T-helper 1 cell treated with Interleukin-12 subunit alpha and Interleukin-12 subunit beta and Interleukin-4 antibody, amounts not matched to agents 30 ng/mL and 1 ng/mL, for 36 hours (primary cell): Measurements from ENCODE around the gene SCYGR7. TPM values are rescaled to one million over a fixed set of nuclear protein-coding genes. Genes with fewer than 3 reads are reported as not detected.
"Not testable (repeated sequence)": the region's sequence is repeated elsewhere in the genome, so short reads cannot be mapped to it uniquely, and the experiment has no call there.

ENCODE experiments used
- intact Hi-C: fragments of 100-400 bp; cut with micrococcal nuclease; formaldehyde crosslinking; loops from one replicate; pipeline ENCODE4 v1.15.1; 2024
- total RNA-seq: library from RNA; stranded (reverse); gene quantifications from 2 replicates; pipeline ENCODE4 v1.2.3, GENCODE V29; 2022

SCYGR7 gene, protein sequence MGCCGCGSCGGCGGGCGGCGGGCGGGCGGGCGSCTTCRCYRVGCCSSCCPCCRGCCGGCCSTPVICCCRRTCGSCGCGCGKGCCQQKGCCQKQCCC
- total RNA-seq, result not detected in 2 replicates

DNA sequence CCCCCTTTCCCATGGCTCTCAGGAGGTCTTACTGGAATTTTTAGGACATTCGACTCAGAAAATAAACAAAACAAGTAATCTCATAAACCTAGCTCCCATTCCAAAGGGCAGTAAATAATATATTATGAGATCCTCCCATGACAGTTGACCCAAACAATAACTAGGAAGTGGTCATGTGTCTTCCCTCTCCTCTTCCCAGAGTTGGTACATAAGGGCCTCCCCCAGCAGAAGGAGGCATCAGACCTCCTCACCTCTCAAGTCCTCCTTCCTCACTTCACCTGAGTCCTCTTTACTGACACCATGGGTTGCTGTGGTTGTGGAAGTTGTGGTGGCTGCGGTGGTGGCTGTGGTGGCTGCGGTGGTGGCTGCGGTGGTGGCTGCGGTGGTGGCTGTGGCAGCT is at the start of gene SCYGR7:
TSS of gene SCYGR7 (plus strand) at position 301 of the 400 bp plus-strand sequence. CDS start at position 301, 0 bp downstream.
- intact Hi-C loops, result no loop called here

DNA sequence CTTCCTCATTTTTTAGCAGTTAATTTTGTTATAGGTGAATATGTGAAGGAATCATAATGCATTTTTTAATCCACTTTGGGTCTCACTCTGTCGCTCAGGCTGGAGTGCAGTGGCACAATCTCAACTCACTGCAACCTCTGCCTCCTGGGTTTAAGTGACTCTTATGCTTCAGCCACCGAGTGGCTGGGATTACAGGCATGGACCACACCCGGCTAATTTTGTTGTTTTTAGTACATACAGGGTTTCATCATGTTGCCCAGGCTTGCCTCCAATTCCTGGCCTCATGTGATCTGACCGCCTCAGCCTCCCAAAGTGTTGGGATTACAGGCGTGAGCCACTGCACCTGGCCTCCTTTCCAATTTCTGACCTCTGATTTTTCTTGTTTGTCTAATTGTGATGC is 43.9 kb upstream of the SCYGR7 start:
- intact Hi-C loops, result no loop called here

DNA sequence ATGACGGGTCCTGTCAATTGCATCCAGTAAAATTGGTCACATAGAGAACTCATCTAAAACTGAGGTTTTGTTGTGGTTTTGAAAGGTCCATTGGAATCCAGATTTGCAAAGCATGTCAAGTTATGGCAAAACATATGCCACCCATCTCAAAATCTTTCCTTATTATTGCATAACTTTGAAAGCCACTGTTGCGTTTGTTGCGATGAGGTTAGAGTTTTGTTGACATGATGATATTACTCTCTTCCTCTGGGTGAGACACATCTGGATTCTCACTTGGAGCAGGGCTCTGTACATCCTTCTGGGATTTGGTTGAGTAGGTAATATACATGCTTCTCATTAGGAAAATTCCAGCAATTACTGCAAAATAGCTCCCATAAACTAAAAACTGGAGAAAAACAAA is 40.9 kb upstream of the SCYGR7 start:
- intact Hi-C loops, result no loop called here

DNA sequence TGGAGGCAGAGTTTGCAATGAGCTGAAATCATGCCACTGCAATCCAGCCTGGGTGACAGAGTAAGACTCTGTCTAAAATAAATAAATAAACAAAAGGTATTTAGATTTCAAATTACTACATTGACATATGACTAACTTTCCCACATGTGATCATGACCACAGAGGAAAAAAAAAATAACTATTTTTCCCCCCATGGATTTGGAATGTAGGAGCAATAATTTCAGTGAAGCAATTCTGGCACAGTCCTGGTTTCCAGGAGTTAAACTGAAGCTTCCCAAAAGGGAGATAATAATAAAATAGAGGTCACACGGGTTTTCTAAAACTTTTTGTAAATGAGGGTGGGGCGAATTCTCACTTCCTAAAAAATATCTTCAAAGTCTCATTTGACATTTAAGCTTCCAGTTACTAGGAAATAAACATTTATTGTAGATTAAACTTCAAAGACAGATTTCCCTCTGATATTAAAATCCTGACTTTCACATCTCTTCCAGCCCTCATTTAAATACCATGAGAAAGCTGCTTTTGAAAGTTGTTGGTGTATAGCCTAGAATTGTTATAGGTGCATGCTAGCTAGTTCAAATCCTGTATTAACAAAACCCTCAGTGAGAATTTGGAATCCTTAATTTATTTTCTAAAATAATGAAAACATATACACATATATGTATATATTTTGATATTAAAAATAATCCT is 31.0 kb upstream of the SCYGR7 start:
- intact Hi-C loops, result no loop called here

DNA sequence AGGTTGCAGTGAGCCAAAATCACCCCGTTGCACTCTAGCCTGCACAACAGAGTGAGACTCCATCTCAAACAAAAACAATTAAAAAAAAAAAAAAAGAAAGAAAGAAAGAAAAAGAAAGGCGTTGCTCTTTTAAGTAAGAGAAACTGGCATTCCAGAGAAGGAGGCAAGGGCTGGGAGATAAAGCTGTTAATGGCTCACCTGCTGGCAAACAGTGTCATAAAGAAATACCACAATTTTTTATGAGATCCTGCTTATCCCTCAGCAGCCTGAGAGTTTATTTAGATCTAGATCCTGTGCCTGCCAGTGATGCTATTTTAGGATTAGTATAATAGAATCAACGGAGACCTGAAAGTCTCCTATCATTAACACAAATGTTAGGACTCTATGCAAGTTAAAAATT is 26.6 kb upstream of the SCYGR7 start:
- intact Hi-C loops, result no loop called here

DNA sequence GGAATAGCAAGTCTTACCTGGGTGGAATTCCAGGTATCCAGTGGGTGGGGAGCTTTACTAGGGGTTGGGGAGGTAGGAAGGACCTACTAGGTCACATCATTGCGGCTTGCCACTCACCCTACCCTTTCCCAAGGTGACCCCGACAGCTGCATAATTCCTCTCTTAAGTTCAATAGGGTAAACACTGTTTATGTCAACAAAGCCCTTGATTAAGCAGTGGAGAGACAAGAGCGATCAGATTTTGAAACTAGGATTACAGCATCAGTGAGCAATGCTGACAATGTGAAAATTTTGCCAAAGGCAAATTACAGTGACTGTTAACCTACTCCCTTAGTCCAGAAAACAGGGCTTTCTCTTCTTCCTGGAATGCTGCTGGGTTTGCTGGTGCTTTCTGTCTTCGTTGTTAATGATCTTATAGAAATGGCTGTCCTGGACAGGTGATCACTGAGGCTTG is 24.8 kb upstream of the SCYGR7 start:
- intact Hi-C loops, result no loop called here

DNA sequence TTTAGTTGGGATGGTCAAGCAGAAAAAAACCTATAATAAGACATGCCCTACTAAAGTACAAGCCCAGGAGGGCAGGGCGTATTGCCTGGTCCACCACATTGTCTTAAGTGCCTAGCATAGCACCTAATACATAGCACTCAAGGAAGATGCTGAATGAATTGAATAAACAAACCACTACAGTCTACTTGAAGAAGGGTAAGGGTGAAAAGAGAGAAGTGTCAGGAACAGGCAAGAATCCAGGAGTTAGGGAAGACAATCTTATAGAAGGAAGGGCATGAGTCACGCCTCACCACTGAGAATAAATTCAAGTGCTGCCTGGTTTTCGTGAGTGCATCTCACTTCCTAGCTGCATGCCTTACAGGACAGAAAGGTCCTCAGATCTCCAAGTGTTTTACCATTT is 24.2 kb upstream of the SCYGR7 start:
- intact Hi-C loops, result no loop called here

DNA sequence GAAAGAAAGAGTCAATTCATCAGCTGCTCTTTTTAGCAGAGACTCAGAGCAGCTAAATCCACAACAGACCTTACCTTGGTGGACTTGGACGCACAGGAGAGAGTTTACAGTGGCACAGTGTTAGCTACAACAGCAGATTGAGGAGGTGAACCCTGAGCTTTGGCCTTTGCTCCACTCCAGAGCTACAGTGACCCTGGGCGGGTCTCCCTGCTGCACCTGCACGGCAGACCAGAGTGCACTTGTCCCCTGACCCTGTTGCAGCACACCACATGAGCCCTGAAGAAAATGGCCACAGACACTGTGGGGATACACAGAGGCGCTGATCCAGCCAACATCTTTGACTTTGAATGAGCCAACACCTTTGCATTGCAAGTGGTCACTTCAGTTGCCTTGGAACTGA is 21.3 kb upstream of the SCYGR7 start:
- intact Hi-C loops, result no loop called here

DNA sequence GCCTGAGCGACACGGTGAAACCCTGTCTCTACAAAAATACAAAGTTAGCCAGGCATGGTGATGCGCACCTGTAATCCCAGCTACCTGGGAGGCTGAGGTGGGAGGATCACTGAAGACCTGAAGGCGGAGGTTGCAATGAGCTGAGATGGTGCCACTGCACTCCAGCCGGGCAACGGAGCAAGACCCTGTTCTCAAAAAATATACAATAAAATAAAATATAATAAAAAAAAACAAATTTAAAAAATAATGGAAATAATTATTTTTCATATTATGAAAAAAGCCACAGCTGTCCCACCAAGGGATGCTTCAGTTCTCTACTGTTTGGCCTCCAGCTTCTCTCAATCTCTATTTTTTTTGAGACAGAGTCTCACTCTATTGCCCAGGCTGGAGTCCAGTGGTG is 20.7 kb upstream of the SCYGR7 start:
- intact Hi-C loops, result no loop called here

DNA sequence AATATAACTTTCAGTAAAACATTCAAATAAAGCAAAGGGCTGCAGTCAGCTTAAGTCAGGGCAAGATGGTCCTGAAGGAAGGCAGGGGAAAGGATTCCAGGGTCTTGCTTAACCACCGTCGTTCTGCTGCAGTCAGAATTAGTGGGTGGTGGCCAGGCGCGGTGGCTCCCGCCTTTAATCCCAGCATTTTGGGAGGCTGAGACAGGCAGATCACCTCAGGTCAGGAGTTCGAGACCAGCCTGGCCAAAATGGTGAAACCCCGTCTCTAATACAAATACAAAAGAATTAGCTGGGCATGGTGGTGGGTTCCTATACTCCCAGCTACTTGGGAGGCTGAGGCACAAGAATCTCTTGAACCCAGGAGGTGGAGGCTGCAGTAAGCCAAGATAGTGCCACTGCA is 17.1 kb upstream of the SCYGR7 start:
- intact Hi-C loops, result no loop called here

DNA sequence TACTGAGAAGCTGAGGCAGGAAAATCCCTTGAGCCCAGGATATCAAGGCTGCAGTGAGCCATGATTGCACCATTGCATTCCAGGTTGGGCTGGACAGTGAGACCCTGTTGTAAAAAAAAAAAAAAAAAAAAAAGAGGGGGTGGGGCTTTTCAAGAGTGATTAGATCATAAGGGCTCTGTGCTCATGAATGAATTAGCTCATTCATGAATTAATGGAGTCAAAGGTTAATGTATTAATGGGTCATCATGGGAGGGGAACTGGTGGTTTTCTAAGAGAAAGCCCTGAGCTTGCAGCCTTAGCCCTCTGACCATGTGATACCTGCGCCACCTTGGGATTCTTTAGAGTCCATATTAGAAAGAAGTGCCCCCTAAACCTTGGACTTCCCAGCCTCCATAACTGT is 14.8 kb upstream of the SCYGR7 start:
- intact Hi-C loops, result no loop called here

DNA sequence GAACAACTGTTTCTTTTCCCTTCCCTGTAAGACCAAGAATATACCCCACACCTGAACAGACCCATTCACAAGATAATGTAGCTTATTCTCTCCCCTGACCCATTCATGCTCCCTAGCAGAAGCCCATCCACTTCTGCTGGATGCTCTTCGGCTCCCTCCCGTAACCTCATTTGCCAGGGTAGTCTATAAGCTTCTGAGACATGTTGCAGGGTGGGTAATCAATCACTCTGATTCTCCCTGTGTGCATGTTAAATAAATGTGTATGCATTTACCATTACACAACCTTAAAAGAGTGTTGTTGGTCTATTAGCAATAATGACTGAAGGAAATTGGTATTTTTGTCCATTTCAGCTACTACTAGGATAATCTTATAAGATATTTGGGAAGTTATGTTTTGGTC is 11.6 kb upstream of the SCYGR7 start:
- intact Hi-C loops, result no loop called here

DNA sequence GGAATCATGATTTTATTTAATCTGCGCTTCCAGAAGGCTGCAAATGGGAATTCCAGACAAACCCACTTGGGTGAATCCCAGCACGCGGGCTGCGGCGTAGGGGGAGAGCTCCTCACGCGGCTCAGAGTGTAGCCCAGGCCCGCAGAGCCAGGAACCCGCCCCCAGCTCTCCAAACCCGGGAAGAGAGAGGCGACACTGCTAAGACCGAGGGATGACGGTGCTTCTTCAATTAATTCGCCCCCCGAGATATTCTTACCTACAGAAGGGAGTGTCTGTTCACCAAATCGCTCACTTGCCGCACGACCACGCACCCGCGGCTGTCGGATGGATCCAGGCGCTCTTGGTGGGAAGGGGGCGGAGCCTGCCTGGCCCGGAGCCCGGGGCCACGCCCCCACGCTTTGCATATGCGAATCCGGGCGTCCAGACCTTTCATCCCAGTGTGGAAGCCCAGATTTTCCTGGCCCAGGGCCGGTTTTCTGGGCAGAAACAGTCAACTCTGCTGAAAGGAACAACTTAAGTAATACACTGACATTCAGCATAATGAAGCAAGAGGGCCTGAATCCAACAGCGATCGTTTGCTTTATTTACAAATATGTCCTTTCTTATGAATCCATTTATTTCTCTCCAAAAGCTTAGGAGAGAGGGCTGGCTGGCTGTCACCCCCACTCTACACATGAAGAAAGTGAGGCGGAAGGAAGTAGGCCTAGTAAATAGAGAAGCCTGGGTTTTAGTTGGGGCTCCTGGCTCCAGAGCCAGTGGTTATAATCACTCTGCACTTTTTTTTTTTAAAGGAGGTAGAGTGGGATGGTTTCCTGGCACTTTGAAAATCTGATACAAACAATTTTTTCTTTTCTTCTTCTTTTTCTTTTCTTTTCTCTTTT is 10.2 kb upstream of the SCYGR7 start, which contains the start of gene SLC19A3:
TSS of gene SLC19A3 (minus strand) at position 342 of the 881 bp plus-strand sequence. CDS start 15,710 bp downstream, outside the sequence.
- intact Hi-C loops, result no loop called here

DNA sequence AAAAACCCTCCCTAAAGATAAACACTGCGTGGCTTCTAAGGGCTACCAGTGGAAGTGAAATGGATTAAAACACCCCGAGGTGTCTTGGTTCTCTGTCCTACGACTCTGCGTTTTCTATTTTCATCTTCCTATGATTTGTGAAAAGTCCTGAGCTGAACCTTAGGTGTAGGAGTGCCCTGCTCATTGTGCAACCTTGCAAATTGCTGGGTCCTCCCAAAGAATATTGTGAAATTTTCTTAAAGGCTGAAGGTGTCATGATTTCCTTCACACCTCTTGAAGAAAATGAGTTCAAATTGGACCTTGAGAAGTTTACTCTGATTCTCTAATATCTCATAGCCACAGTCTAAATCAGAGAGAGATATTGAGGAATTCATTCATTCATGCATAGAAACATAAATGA is 8.5 kb upstream of the SCYGR7 start:
- intact Hi-C loops, result no loop called here

DNA sequence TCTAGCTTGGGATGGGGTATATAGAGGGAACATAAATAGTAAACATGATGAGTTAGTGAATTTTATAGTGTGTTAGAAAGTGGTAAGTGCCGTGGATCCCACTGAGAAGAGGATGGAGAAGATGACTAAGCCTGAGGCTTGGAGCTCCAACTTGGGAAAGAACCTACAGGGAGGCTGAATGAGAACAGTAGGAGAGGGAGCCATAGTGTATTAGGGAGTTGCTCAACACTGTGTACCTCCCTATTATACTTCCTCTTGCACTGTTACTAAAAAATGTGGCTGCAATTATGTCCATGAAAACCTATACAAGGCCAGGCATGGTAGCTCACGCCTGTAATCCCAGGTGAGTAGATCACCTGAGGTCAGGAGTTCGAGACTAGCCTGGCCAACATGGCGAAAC is 7.5 kb upstream of the SCYGR7 start:
- intact Hi-C loops, result no loop called here

DNA sequence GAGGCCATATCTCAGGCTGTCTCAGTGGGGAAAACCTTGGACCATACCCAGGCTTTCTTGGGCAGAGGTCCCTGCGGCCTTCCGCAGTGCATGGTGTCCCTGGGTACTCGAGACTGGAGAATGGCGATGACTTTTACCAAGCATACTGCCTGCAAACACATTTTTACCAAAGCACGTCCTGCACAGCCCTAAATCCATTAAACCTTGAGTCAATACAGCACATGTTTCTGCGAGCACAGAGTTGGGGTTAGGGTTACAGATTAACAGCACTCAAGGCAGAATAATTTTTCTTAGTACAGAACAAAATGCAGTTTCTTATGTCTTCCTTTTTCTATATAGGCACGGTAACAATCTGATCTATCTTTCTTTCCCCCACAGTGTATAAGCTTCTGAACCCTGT is 5.3 kb upstream of the SCYGR7 start:
- intact Hi-C loops, result not testable (repeated sequence)

DNA sequence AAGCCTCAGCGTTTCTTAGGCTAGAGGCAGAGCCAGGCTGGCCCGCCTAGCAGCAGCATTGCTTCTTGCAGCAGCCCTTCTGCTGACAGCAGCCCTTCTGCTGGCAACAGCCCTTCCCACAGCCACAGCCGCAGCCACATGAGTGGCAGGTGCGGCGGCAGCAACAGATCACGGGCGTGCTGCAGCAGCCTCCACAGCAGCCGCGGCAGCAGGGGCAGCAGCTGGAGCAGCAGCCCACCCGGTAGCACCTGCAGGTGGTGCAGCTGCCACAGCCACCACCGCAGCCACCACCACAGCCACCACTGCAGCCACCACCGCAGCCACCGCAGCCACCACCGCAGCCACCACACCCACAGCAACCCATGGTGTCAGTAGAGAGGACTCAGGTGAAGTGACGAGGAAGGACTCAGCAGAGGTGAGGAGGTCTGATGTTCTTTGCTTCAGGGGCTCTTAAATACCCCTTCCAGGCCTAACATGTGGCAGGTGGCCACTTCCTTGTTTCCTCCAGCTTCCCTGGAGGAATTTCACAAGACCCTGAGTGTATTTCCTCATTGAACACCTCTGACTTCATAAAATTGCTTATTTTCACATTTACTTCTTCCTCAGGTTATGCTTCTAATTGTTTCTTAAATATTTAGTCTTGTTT is 3.6 kb upstream of the SCYGR7 start, which contains the start of gene SCYGR6:
TSS of gene SCYGR6 (minus strand) at position 364 of the 646 bp plus-strand sequence. CDS start at position 364, 0 bp downstream.
- intact Hi-C loops, result no loop called here

DNA sequence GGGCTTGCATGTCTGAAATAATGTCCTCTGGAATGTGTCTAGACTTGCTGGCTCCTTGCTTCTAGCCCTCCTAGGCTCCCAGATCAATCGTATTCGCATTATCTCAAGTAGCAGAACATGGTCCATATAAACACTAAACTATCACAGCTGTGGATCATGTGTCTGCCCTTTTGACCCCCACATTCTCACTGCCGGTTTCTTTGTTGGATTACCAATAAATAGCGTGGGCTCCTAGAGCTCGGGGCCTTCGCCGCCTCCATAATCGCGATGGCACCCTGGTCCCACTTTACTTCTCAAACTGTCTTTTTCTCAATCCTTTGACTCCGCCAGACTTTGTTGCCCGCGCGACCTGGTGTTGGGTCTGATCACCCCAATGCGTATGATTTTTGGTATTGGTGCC is 11.2 kb downstream of the SCYGR7 start:
- intact Hi-C loops, result no loop called here

DNA sequence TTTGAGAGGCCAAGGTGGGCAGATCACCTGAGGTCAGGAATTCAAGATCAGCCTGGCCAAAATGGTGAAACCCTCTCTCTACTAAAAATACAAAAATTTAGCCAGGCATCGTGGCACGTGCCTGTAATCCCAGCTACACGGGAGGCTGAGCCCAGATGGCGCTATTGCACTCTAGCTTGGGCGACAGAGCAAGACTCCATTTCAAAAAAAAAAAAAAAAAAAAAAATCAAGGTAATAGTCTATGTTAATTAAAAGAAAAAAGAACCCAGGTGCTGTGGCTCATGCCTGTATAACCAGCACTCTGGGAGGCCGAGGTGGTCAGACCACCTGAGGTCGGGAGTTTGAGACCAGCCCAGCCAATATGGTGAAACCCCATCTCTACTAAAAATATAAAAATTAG is 12.6 kb downstream of the SCYGR7 start:
- intact Hi-C loops, result not testable (repeated sequence)

DNA sequence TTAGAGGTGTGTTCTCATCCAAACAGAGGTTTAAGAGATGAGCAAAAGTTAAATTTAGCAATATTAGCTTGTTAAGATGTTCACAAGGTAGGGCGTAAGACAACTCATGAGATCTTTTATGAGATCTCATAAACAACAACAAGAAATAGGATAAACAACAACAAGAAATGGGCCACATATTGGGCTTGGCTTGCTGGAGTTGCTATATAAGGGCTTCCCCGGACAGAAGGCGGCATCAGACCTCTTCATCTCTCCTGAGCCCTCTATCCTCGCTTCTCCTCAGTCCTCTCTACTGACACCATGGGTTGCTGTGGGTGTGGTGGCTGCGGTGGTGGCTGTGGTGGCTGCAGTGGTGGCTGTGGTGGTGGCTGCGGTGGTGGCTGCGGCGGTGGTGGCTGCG is 17.5 kb downstream of the SCYGR7 start, which contains the start of gene SCYGR8:
TSS of gene SCYGR8 (plus strand) at position 301 of the 400 bp plus-strand sequence. CDS start at position 301, 0 bp downstream.
- intact Hi-C loops, result no loop called here

DNA sequence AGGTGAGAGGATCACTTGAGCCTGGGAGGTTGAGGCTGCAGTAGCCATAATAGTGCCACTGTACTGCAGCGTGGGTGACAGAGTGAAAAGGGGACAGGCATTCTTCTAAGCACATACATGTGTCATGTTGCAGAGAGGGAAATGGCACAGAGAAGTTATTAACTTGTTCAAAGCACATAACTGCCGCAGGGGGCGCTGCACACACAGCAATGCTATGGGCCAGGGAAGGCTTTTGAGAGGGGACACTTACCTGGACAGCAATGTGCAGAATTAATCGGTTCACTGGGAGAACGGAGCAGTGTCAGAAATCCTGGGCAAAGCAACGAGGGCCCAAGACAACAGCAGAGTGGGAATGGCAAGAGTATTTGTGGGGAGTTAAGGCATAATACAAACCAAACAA is 19.9 kb downstream of the SCYGR7 start:
- intact Hi-C loops, result no loop called here
